ENCODE measurements around the gene GATA6.
"Not testable (repeated sequence)": the region's sequence is repeated elsewhere in the genome, so short reads cannot be mapped to it uniquely, and the experiment has no call there.

Gene GATA6

DNA sequence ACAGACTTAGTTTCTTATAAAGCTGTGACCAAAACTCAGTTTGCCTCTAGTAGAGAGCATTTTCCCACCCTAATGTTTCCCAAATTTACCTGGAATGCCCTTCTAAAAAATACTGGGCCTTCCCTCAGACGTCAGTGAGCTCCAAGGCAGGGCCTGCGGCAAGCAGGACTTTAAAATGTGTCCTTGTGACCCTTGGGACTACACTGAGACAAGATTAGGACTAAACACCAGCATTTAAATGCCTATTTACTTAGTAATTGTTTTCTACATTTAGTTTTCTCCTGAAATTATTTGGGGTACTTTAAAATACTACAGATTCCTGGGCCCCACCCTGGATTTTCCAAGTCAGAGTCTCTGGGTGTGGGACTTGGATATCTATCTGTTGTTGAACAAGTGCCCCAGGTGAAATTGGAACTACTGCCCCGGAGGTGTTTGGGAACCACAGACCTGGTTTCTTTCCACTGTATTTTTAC, 14.3 kb downstream of the GATA6 start:
- DNase-seq, result no peak

- peak in 1 of 2 experiments; percentile 41 for DNase-seq
Measured at GRCh38 chr18:22184573-22184972, 15.2 kb downstream of the GATA6 start.

DNA sequence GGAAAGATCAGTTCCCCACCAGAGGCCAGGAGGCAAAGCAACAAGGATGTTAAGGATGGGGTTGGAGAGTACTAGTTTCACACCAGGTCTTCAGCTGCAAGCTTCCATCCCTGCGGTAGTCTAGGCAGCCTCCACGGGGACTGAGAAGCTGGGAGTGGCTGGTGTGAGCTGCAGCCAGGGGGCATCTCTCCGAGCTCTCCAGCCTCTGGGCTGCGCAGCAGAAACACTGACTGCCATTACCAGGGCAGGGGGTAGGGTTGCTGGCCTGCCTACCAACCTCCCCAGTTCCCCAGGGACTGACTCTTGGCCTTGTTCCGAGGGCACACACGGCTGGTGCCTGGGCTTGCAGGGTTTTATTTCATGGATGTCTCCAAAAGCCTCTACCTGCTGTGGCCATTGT, 15.9 kb downstream of the GATA6 start:
- peak; percentile 25 to 38 for DNase-seq

- DNase-seq, result peak; percentile 28 to 59
Measured at GRCh38 chr18:22185771-22186386, 16.5 kb downstream of the GATA6 start.

GRCh38 chr18:22186484-22186971, 17.1 kb downstream of the GATA6 start:
- no peak for DNase-seq

DNA sequence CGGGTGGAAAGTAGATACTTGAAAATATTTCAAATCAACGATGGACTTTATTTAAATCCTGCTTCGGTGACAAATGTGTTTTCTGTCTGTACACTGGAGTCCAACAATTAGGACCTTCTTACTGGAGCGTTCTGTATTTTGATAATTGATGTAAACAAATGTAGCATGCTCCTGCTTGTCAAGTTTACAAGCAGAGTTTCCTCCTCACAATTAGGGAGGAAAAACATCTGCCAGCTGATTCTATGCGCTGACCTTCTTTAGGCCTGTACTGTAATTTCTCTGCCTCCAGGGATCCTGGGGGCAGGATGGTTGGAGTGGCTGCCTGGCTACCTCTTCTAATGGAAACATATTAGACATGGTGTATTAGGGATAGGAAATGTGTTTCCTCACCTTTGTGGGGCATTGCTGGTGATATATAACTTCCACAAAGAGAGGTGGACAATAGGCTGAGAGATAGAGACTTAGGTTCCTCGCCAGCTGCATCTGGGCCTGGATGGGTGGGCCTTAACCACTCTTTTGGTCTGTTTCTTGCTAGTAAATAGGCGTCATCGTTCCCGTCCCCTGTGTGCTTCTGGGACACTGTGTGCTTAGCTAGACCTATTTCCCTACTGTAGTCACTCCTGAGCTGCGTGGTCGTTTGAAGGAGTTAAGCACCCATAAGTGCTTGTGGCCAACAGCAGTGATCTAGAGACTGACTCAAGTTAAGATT, 19.3 kb downstream of the GATA6 start:
- no peak for DNase-seq

DNA sequence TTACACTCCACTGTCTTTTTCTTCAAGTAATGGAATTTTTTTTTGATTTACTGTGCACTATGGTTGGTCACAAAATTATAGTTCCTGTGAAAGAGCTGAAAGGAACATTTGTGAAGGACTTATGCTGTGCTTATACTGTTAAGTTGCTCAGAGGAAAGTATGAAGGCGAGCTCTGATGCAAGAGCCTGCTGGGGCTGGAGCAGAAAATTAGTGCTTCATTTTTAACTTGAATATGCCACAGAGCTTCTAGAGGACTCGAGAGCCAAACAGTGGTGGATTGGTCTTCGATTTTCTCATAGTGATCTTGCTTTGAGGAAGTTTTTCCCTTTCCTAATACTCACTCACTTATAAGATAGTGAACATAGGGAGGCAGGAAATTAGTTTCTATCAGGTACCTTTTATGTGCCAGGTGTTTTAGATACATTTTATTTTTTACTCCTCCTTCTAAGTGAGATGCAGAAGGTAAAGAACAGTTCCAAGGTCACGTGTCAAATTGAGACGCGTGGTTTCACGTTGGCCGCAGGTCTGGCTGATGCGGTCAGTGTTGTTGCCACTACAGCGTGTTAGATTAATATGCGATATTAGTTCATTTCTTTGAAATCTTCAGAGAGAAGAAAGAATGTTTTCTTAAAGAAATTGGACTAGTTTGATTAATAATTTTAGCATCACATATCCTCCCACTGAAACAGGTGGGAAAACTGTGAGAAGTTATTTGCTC, 20.2 kb downstream of the GATA6 start:
- DNase-seq, result no peak

DNA sequence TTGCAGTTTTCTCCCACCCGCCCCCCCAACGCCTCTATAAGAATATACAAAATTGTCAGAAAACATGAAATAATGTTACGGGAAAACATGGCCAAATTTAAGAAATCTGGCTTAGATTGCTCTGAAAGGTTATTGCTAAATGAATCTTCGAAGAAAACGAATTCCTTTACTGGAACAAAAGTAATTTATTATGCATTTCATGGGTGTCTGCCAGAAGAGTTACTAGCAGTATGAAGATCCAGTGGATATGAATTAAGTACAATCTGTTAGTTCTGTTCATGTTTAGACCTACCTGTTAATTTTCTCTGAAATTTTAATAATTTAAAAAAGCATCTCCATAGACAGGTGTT, 21.9 kb downstream of the GATA6 start:
- DNase-seq, result no peak

DNA sequence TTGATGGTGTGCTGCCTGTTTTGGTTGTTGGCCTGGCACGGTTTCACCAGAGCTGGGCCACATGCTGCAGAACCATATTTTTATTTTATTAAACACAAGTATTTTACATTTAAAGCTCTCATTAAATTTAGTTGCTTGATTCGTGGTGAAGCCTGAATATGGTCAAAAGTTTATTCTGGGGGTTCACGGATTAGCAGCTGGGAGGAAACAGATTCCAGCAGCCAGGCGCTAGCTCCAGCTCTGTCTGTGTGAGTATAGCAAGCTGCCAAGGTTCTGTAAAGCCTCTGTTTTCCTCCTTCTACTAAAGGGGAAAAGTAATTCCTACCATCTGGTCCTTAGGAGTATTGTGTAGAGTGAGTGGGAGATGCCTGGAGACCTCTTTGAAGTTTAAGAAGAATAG, 22.5 kb downstream of the GATA6 start:
- no peak for DNase-seq

GRCh38 chr18:22193466-22193865, 24.1 kb downstream of the GATA6 start:
- DNase-seq, result no peak

DNA sequence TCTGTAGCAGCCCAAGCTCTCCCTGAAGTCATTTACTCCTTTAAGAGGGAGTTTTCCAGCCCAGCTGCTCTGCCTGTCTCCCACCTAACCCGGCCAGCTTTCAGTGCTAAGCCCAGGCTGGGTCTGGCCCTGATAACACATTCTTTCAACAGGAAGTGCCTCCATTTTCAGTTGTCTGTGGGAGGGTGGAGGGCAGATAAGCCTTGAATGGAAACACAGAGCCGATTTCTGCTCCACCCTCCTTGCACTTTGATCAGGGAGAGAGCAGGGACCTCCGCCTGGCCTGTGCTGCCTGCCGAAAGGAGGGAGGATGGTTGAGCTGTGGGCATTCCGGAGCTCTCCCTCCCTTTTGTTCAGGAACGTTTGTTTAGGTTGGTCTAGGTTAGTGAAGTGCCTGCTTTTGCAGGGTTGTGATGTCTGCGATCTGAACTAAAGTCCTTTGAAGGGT, 24.8 kb downstream of the GATA6 start:
- no peak for DNase-seq

- DNase-seq, result no peak
Measured at GRCh38 chr18:22195052-22195451, 25.7 kb downstream of the GATA6 start.

- not testable (repeated sequence) for DNase-seq
Measured at GRCh38 chr18:22196943-22197342, 27.6 kb downstream of the GATA6 start.

- no peak for DNase-seq
Measured at GRCh38 chr18:22197668-22198067, 28.3 kb downstream of the GATA6 start.

GRCh38 chr18:22198163-22198562, 28.8 kb downstream of the GATA6 start:
- DNase-seq, result no peak

- DNase-seq, result no peak
Measured at GRCh38 chr18:22199005-22199404, 29.6 kb downstream of the GATA6 start.

DNA sequence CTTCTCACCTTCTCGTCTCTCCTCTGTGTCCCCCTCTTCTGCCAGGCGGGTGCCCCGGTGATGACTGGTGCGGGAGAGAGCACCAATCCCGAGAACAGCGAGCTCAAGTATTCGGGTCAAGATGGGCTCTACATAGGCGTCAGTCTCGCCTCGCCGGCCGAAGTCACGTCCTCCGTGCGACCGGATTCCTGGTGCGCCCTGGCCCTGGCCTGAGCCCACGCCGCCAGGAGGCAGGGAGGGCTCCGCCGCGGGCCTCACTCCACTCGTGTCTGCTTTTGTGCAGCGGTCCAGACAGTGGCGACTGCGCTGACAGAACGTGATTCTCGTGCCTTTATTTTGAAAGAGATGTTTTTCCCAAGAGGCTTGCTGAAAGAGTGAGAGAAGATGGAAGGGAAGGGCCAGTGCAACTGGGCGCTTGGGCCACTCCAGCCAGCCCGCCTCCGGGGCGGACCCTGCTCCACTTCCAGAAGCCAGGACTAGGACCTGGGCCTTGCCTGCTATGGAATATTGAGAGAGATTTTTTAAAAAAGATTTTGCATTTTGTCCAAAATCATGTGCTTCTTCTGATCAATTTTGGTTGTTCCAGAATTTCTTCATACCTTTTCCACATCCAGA, 31.3 kb downstream of the GATA6 start:
- no peak for DNase-seq

- no peak for DNase-seq
Measured at GRCh38 chr18:22203035-22203434, 33.6 kb downstream of the GATA6 start.

DNA sequence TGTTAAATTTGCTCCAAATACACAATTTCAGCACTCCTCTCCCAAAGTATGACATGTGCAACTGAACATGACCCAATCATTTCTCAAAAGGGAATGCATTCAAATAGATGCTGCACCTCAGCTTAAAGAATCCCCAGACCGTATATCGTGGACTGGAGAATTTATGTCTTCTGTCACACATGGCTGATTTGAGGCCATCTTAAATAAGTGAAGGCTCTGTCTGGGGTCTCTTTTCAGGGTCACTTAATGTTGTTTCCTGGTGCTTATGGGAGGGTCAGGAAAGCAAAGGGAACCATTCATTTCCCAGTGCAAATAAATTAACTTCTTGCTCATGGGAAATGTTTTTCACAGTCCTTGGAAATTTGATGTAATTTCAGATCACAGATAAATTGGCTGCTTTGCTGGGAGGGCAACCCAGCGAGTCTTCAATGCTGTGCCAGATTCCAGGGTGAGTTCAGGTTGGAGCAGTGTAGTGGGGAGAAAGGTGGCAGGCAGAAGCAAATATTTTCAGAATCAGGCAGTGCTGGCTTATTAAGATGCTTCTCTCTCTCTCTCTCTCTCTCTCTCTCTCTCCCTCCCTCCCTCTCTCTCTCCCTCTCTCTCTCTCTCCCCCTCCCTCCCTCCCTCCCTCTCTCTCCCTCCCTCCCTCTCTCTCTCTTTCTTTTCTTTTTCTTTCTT, 34.3 kb downstream of the GATA6 start:
- DNase-seq, result no peak

- DNase-seq, result no peak
Measured at GRCh38 chr18:22204214-22204536, 34.8 kb downstream of the GATA6 start.

DNA sequence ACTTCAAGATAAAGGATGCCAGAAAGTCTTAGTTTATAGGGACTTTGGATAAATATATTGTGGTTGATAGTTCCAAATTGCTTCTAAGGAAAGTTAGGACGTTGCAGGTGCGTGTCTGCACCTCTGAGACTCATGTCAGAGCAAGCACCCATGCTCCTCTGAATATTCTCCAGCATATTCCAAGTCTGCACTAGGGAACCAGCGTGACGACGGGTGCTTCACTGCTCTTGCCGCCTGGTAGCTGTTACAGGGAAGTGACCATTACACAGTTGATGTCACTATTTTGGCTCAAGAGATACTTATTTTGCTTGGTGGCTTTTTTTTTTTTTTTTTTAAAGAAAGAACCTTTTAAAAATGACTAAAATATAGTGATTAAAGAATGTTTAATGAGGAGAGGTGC, 35.6 kb downstream of the GATA6 start:
- DNase-seq, result no peak

GRCh38 chr18:22207021-22207758, 37.8 kb downstream of the GATA6 start:
- no peak for DNase-seq

All from NCI-H2081 (cell line).